ENCODE data around the gene PCDHA9.
"Not testable (repeated sequence)": the region's sequence is repeated elsewhere in the genome, so short reads cannot be mapped to it uniquely, and the experiment has no call there.

The PCDHA9 gene

GRCh38 chr5:140870221-140871201 is 22.3 kb downstream of the PCDHA9 start:
- H3K27ac ChIP-seq: no peak overlapping the region
- DNase-seq (ENCODE audit: low read depth, low spot score): no peak
- H3K9ac ChIP-seq (ENCODE audit: insufficient read length): no peak overlapping the region
- no peak overlapping the region for H3K4me3 ChIP-seq
- no peaks in the 10 kb centered on the region for H3K36me3 ChIP-seq (ENCODE audit: insufficient read depth, low read length)
- no peaks in the 10 kb centered on the region for H3K9me3 ChIP-seq (ENCODE audit: low read depth, low read length)
- TF ChIP-seq POLR2AphosphoS5 (IDR thresholded peaks at IDR 0.05; ENCODE audit: borderline replicate concordance, low read depth, low read length): no peak
- no peak for TF ChIP-seq EZH2 (IDR thresholded peaks at IDR 0.05)
- TF ChIP-seq FOXP2 (optimal IDR thresholded peaks at IDR 0.05; ENCODE audit: control extremely low read depth, extremely low read length, insufficient read depth): no peak

GRCh38 chr5:140875085-140876065 is 27.2 kb downstream of the PCDHA9 start, which contains the start of gene PCDHA12:
Gene PCDHA12, plus strand, starts transcription at chr5:140875308. Its CDS starts 165 bp downstream, at chr5:140875473.
- TF ChIP-seq EZH2 (IDR thresholded peaks at IDR 0.05): no peak
- TF ChIP-seq POLR2AphosphoS5 (IDR thresholded peaks at IDR 0.05; ENCODE audit: borderline replicate concordance, low read depth, low read length): no peak
- no peak for TF ChIP-seq FOXP2 (optimal IDR thresholded peaks at IDR 0.05; ENCODE audit: control extremely low read depth, extremely low read length, insufficient read depth)
- H3K9me3 ChIP-seq (ENCODE audit: low read depth, low read length): no peaks in the 10 kb centered on the region
- H3K9ac ChIP-seq (ENCODE audit: insufficient read length): no peak within 1 kb of the TSS
- no peak within 1 kb of the TSS for H3K27ac ChIP-seq
- no peak within 1 kb of the TSS for H3K4me3 ChIP-seq
- no peak for DNase-seq (ENCODE audit: low read depth, low spot score)
- H3K36me3 ChIP-seq (ENCODE audit: insufficient read depth, low read length): no peaks in the 10 kb centered on the region

GRCh38 chr5:140876541-140877261 is 28.5 kb downstream of the PCDHA9 start:
- H3K36me3 ChIP-seq (ENCODE audit: insufficient read depth, low read length); DNase-seq (ENCODE audit: low read depth, low spot score); H3K27ac ChIP-seq; H3K9ac ChIP-seq (ENCODE audit: insufficient read length); H3K9me3 ChIP-seq (ENCODE audit: low read depth, low read length); H3K4me3 ChIP-seq: not testable (repeated sequence)

GRCh38 chr5:140877262-140877581 is 29.0 kb downstream of the PCDHA9 start:
- no peak for DNase-seq (ENCODE audit: low read depth, low spot score)
- no peak overlapping the region for H3K4me3 ChIP-seq

GRCh38 chr5:140881889-140882590 is 33.9 kb downstream of the PCDHA9 start, which contains the start of gene PCDHA13:
Gene PCDHA13, plus strand, starts transcription at chr5:140882124. Its CDS starts 145 bp downstream, at chr5:140882269.
- TF ChIP-seq EZH2 (IDR thresholded peaks at IDR 0.05): no peak
- TF ChIP-seq POLR2AphosphoS5 (IDR thresholded peaks at IDR 0.05; ENCODE audit: borderline replicate concordance, low read depth, low read length): no peak
- TF ChIP-seq FOXP2 (optimal IDR thresholded peaks at IDR 0.05; ENCODE audit: control extremely low read depth, extremely low read length, insufficient read depth): no peak
- H3K36me3 ChIP-seq (ENCODE audit: insufficient read depth, low read length): no peaks in the 10 kb centered on the region
- H3K27ac ChIP-seq: no peak within 1 kb of the TSS
- DNase-seq (ENCODE audit: low read depth, low spot score): no peak
- no peaks in the 10 kb centered on the region for H3K9me3 ChIP-seq (ENCODE audit: low read depth, low read length)
- H3K9ac ChIP-seq (ENCODE audit: insufficient read length): no peak within 1 kb of the TSS
- no peak within 1 kb of the TSS for H3K4me3 ChIP-seq

More at GRCh38 chr5:140877262-140877581, 29.0 kb downstream of the PCDHA9 start:
- no peak overlapping the region for H3K9ac ChIP-seq (ENCODE audit: insufficient read length)
- TF ChIP-seq POLR2AphosphoS5 (IDR thresholded peaks at IDR 0.05; ENCODE audit: borderline replicate concordance, low read depth, low read length) (no peak), FOXP2 (optimal IDR thresholded peaks at IDR 0.05; ENCODE audit: control extremely low read depth, extremely low read length, insufficient read depth) (no peak), EZH2 (IDR thresholded peaks at IDR 0.05) (no peak)
- no peaks in the 10 kb centered on the region for H3K36me3 ChIP-seq (ENCODE audit: insufficient read depth, low read length)
- no peak overlapping the region for H3K27ac ChIP-seq
- no peaks in the 10 kb centered on the region for H3K9me3 ChIP-seq (ENCODE audit: low read depth, low read length)

GRCh38 chr5:140882591-140882899 is 34.4 kb downstream of the PCDHA9 start:
- Histone ChIP-seq H3K36me3 (ENCODE audit: insufficient read depth, low read length) (no peaks in the 10 kb centered on the region), H3K9me3 (ENCODE audit: low read depth, low read length) (no peaks in the 10 kb centered on the region), H3K9ac (ENCODE audit: insufficient read length) (no peak overlapping the region), H3K27ac (no peak overlapping the region), H3K4me3 (no peak overlapping the region)
- TF ChIP-seq FOXP2 (optimal IDR thresholded peaks at IDR 0.05; ENCODE audit: control extremely low read depth, extremely low read length, insufficient read depth): no peak
- TF ChIP-seq EZH2 (IDR thresholded peaks at IDR 0.05): no peak
- no peak for TF ChIP-seq POLR2AphosphoS5 (IDR thresholded peaks at IDR 0.05; ENCODE audit: borderline replicate concordance, low read depth, low read length)
- no peak for DNase-seq (ENCODE audit: low read depth, low spot score)

GRCh38 chr5:140883373-140883772 is 35.2 kb downstream of the PCDHA9 start:
- TF ChIP-seq EZH2 (IDR thresholded peaks at IDR 0.05) (no peak), POLR2AphosphoS5 (IDR thresholded peaks at IDR 0.05; ENCODE audit: borderline replicate concordance, low read depth, low read length) (no peak), FOXP2 (optimal IDR thresholded peaks at IDR 0.05; ENCODE audit: control extremely low read depth, extremely low read length, insufficient read depth) (no peak)
- Histone ChIP-seq H3K9me3 (ENCODE audit: low read depth, low read length) (no peaks in the 10 kb centered on the region), H3K4me3 (no peak overlapping the region), H3K27ac (no peak overlapping the region), H3K36me3 (ENCODE audit: insufficient read depth, low read length) (no peaks in the 10 kb centered on the region), H3K9ac (ENCODE audit: insufficient read length) (no peak overlapping the region)
- no peak for DNase-seq (ENCODE audit: low read depth, low spot score)

Data from SK-N-MC (cell line).